HG03108 (cell line): ENCODE results near the gene KIZ.
"Not testable (repeated sequence)": the region's sequence is repeated elsewhere in the genome, so short reads cannot be mapped to it uniquely, and the experiment has no call there.

Experiments
- ATAC-seq: cut with Tn5 transposase; IDR thresholded peaks from one replicate; pipeline ENCODE4 v1.9.1; 2021; ENCODE audit warnings: moderate library complexity; ENCODE audit not compliant: unreplicated experiment

KIZ gene

GRCh38 chr20:21219686-21220085 lies 93.8 kb downstream of the KIZ start:
- no peak for ATAC-seq

GRCh38 chr20:21224217-21224616 lies 98.3 kb downstream of the KIZ start:
- ATAC-seq, result no peak

- no peak for ATAC-seq
Observed at GRCh38 chr20:21225215-21225947, 99.5 kb downstream of the KIZ start.

GRCh38 chr20:21228511-21228910 lies 102.6 kb downstream of the KIZ start:
- ATAC-seq, result peak; percentile 80

- no peak for ATAC-seq
Observed at GRCh38 chr20:21229163-21229562, 103.3 kb downstream of the KIZ start.

GRCh38 chr20:21230220-21230619 lies 104.3 kb downstream of the KIZ start:
- no peak for ATAC-seq

- ATAC-seq, result no peak
Observed at GRCh38 chr20:21230686-21231085, 104.8 kb downstream of the KIZ start.

GRCh38 chr20:21232546-21233280 lies 106.8 kb downstream of the KIZ start:
- no peak for ATAC-seq

- ATAC-seq, result no peak
Observed at GRCh38 chr20:21234324-21234723, 108.4 kb downstream of the KIZ start.

- no peak for ATAC-seq
Observed at GRCh38 chr20:21234806-21235483, 109.1 kb downstream of the KIZ start.

GRCh38 chr20:21235484-21236445 lies 109.9 kb downstream of the KIZ start:
- ATAC-seq, result no peak

- ATAC-seq, result no peak
Observed at GRCh38 chr20:21237956-21238799, 112.3 kb downstream of the KIZ start.

- no peak for ATAC-seq
Observed at GRCh38 chr20:21238818-21239536, 113.1 kb downstream of the KIZ start.

GRCh38 chr20:21240394-21240793 lies 114.5 kb downstream of the KIZ start:
- no peak for ATAC-seq

GRCh38 chr20:21241406-21241805 lies 115.5 kb downstream of the KIZ start:
- no peak for ATAC-seq

GRCh38 chr20:21243811-21244210 lies 117.9 kb downstream of the KIZ start:
- no peak for ATAC-seq

GRCh38 chr20:21244808-21245207 lies 118.9 kb downstream of the KIZ start:
- ATAC-seq, result no peak

GRCh38 chr20:21246161-21246560 lies 120.3 kb downstream of the KIZ start:
- no peak for ATAC-seq

GRCh38 chr20:21247603-21248095 lies 121.8 kb downstream of the KIZ start:
- not testable (repeated sequence) for ATAC-seq
